ENCODE data around the gene LRRC4C.

Gene LRRC4C

GRCh38 chr11:41451011-41451410 lies 8.4 kb downstream of the LRRC4C start:
- no peak for TF ChIP-seq CTCF (IDR thresholded peaks at IDR 0.05)

GRCh38 chr11:41449483-41450050 lies 9.9 kb downstream of the LRRC4C start:
- TF ChIP-seq CTCF (IDR thresholded peaks at IDR 0.05): no peak

GRCh38 chr11:41446566-41446965 lies 12.9 kb downstream of the LRRC4C start:
- no peak for TF ChIP-seq CTCF (IDR thresholded peaks at IDR 0.05)

GRCh38 chr11:41446107-41446506 lies 13.3 kb downstream of the LRRC4C start:
- no peak for TF ChIP-seq CTCF (IDR thresholded peaks at IDR 0.05)

GRCh38 chr11:41437006-41437490 lies 22.4 kb downstream of the LRRC4C start:
- no peak for TF ChIP-seq CTCF (IDR thresholded peaks at IDR 0.05)

GRCh38 chr11:41435531-41435930 lies 23.9 kb downstream of the LRRC4C start:
- no peak for TF ChIP-seq CTCF (IDR thresholded peaks at IDR 0.05)

- TF ChIP-seq CTCF (IDR thresholded peaks at IDR 0.05): peak; percentile 41; the same call in 1 of the 2 replicates
These were observed 27.7 kb downstream of the LRRC4C start for GRCh38 chr11:41431784-41432183.

GRCh38 chr11:41419901-41420300 lies 39.6 kb downstream of the LRRC4C start:
- no peak for TF ChIP-seq CTCF (IDR thresholded peaks at IDR 0.05)
